Activated CD4-positive, alpha-beta T cell treated with anti-CD3 and anti-CD28 coated beads for 36 hours (primary cell): ENCODE measurements around the gene RPS15. TPM values are rescaled to one million over a fixed set of nuclear protein-coding genes. Genes with fewer than 3 reads are reported as not detected.

Source experiments
- ATAC-seq: fragments of 200-7000 bp; cut with Tn5 transposase; one replicate; pipeline ENCODE4 v1.10.0; 2021; ENCODE audit warnings: mild to moderate bottlenecking, moderate library complexity
- CTCF ChIA-PET: fragments of 350-600 bp; sonication (Branson Sonifier 250); formaldehyde crosslinking; loops from one replicate; lab custom pipeline; 2021; ENCODE audit warnings: antibody characterized with exemption; lab: Charles Lee
- POLR2A ChIA-PET: fragments of 350-600 bp; sonication (Branson Sonifier 250); formaldehyde crosslinking; loops from one replicate; lab custom pipeline; 2021; ENCODE audit warnings: antibody characterized with exemption, inconsistent platforms; lab: Charles Lee
- DNase-seq: peaks from one replicate; pipeline ENCODE4 v3.0.0-alpha.2; 2020
- H3K27ac Mint-ChIP-seq: one replicate; pipeline ENCODE4 v1.8.0; 2021; ENCODE audit warnings: mixed read lengths
- H3K27me3 Mint-ChIP-seq: one replicate; pipeline ENCODE4 v1.8.0; 2021; ENCODE audit warnings: mixed read lengths
- H3K36me3 Mint-ChIP-seq: one replicate; pipeline ENCODE4 v1.8.0; 2021; ENCODE audit warnings: low read depth, mixed read lengths
- H3K4me1 Mint-ChIP-seq: one replicate; pipeline ENCODE4 v1.8.0; 2021; ENCODE audit warnings: mixed read lengths
- H3K4me3 Mint-ChIP-seq: one replicate; pipeline ENCODE4 v1.8.0; 2021; ENCODE audit warnings: mild to moderate bottlenecking, moderate library complexity, mixed read lengths
- H3K9me3 Mint-ChIP-seq: one replicate; pipeline ENCODE4 v1.8.0; 2021; ENCODE audit warnings: low read depth, mixed read lengths
- intact Hi-C, 2 experiments: fragments of 100-400 bp; cut with DNase I in 1 of 2; cut with micrococcal nuclease in 1 of 2; formaldehyde crosslinking; loops; one replicate each; pipeline versions ENCODE4 v1.14.2 to v1.15.1; 2022 to 2024; cut with DNase I, micrococcal nuclease
- total RNA-seq, 2 experiments: library from RNA; stranded (reverse); gene quantifications; one replicate each; pipeline ENCODE4 v1.2.3, GENCODE V29; 2021

Gene RPS15
- total RNA-seq, 2 experiments from 2014 or later = 1,716 to 1,858 TPM

GRCh38 chr19:1483131-1483978 is 45.2 kb downstream of the RPS15 start:
- DNase-seq (no peak), ATAC-seq (no peak)
- Mint-ChIP-seq H3K27ac (no peak overlapping the region), H3K27me3 (no peaks in the 10 kb centered on the region), H3K4me1 (peaks cover 2% of the 10 kb centered on the region), H3K9me3 (no peaks in the 10 kb centered on the region), H3K36me3 (peaks cover 2% of the 10 kb centered on the region), H3K4me3 (no peak overlapping the region)
- intact Hi-C loops = no loop called here
- POLR2A ChIA-PET = no interaction called here
- CTCF ChIA-PET = no interaction called here

- intact Hi-C loops = no loop called here
- CTCF ChIA-PET = no interaction called here
- POLR2A ChIA-PET = no interaction called here
- no peaks in the 10 kb centered on the region for H3K27me3 Mint-ChIP-seq
- no peak overlapping the region for H3K4me3 Mint-ChIP-seq
- H3K27ac Mint-ChIP-seq = no peak overlapping the region
- DNase-seq (no peak), ATAC-seq (no peak)
- H3K4me1 Mint-ChIP-seq = peaks cover under 1% of the 10 kb centered on the region
- peaks cover 1% of the 10 kb centered on the region for H3K36me3 Mint-ChIP-seq
- no peaks in the 10 kb centered on the region for H3K9me3 Mint-ChIP-seq
These were observed 45.8 kb downstream of the RPS15 start for GRCh38 chr19:1483979-1484428.

- no peak overlapping the region for H3K27ac Mint-ChIP-seq
- H3K36me3 Mint-ChIP-seq = no peaks in the 10 kb centered on the region
- H3K4me1 Mint-ChIP-seq = peaks cover 8% of the 10 kb centered on the region
- no peak for ATAC-seq
- ChIA-PET CTCF (no interaction called here), POLR2A (no interaction called here)
- H3K27me3 Mint-ChIP-seq = peaks cover 3% of the 10 kb centered on the region
- no peak overlapping the region for H3K4me3 Mint-ChIP-seq
- intact Hi-C loops = no loop called here
- no peak for DNase-seq
- H3K9me3 Mint-ChIP-seq = no peaks in the 10 kb centered on the region
These were observed 48.8 kb downstream of the RPS15 start for GRCh38 chr19:1486720-1487575.

GRCh38 chr19:1487576-1488281 is 49.5 kb downstream of the RPS15 start:
- H3K27ac Mint-ChIP-seq = no peak overlapping the region
- intact Hi-C loops = no loop called here
- ATAC-seq = no peak
- ChIA-PET CTCF (no interaction called here), POLR2A (no interaction called here)
- H3K9me3 Mint-ChIP-seq = no peaks in the 10 kb centered on the region
- H3K36me3 Mint-ChIP-seq = no peaks in the 10 kb centered on the region
- H3K27me3 Mint-ChIP-seq = peaks cover 3% of the 10 kb centered on the region
- no peak for DNase-seq
- H3K4me3 Mint-ChIP-seq = no peak overlapping the region
- peaks cover 9% of the 10 kb centered on the region for H3K4me1 Mint-ChIP-seq

GRCh38 chr19:1488282-1488601 is 50.0 kb downstream of the RPS15 start:
- H3K4me3 Mint-ChIP-seq = no peak overlapping the region
- POLR2A ChIA-PET = no interaction called here
- intact Hi-C loops = no loop called here
- H3K4me1 Mint-ChIP-seq = peaks cover 9% of the 10 kb centered on the region
- H3K36me3 Mint-ChIP-seq = no peaks in the 10 kb centered on the region
- no peak for ATAC-seq
- H3K9me3 Mint-ChIP-seq = no peaks in the 10 kb centered on the region
- no peak for DNase-seq
- no peak overlapping the region for H3K27ac Mint-ChIP-seq
- peaks cover 3% of the 10 kb centered on the region for H3K27me3 Mint-ChIP-seq
- CTCF ChIA-PET = no interaction called here

- Mint-ChIP-seq H3K36me3 (no peaks in the 10 kb centered on the region), H3K27me3 (peaks cover 3% of the 10 kb centered on the region), H3K4me3 (peak overlapping the region; percentile 72), H3K4me1 (peaks cover 9% of the 10 kb centered on the region), H3K27ac (no peak overlapping the region), H3K9me3 (no peaks in the 10 kb centered on the region)
- CTCF ChIA-PET = interaction anchor here (0.7 kb wide), 1 partner anchor 44 kb away, joined by 4 read pairs; no protein-coding TSS in a partner anchor
- POLR2A ChIA-PET = no interaction called here
- DNase-seq = no peak
- intact Hi-C loops = loop anchor here (1.0 to 2.0 kb wide), 18 partner anchors 10 to 693 kb away; partner anchors contain the start of genes C19orf25 (in 2 of the 2), ADAMTSL5 (in 1 of the 2), ATP8B3 (in 1 of the 2) and CIRBP (in 1 of the 2)
- ATAC-seq = no peak
These were observed 51.5 kb downstream of the RPS15 start for GRCh38 chr19:1489463-1490310.

Other genes starting within 250 kb of the RPS15 start
- 10 to 100 TPM; 49.2 to 61.5 TPM for gene STK11, start 232.6 kb upstream of the RPS15 start, total RNA-seq
- gene CBARP, start 200.4 kb upstream of the RPS15 start, total RNA-seq = 1 to 10 TPM in 1 of 2 experiments, under 1 TPM in 1; 0.82 to 1.1 TPM
- 100 to 1,000 TPM; 161 to 180 TPM for gene ATP5F1D, start 196.6 kb upstream of the RPS15 start, total RNA-seq
- gene MIDN, start 189.8 kb upstream of the RPS15 start, total RNA-seq = 10 to 100 TPM; 46.5 to 47.9 TPM
- 100 to 1,000 TPM; 123 to 188 TPM for gene CIRBP, start 169.1 kb upstream of the RPS15 start, total RNA-seq
- 10 to 100 TPM; 75.3 to 88.3 TPM for gene FAM174C, start 162.9 kb upstream of the RPS15 start, total RNA-seq
- not detected for gene EFNA2, start 152.5 kb upstream of the RPS15 start, total RNA-seq
- gene NDUFS7, start 54.5 kb upstream of the RPS15 start, total RNA-seq = 100 to 1,000 TPM in 1 of 2 experiments, 10 to 100 TPM in 1; 93.4 to 113 TPM
- gene GAMT, start 36.9 kb upstream of the RPS15 start, total RNA-seq = 10 to 100 TPM; 30.4 to 31.5 TPM
- 100 to 1,000 TPM; 248 to 347 TPM for gene DAZAP1, start 30.8 kb upstream of the RPS15 start, total RNA-seq
- gene APC2, start 11.7 kb downstream of the RPS15 start, total RNA-seq = under 1 TPM; 0.09 to 0.14 TPM
- gene C19orf25, start 40.8 kb downstream of the RPS15 start, total RNA-seq = 10 to 100 TPM; 19.9 to 26.9 TPM
- gene PCSK4, start 52.0 kb downstream of the RPS15 start, total RNA-seq = 1 to 10 TPM; 1.8 to 3.9 TPM
- gene REEP6, start 52.8 kb downstream of the RPS15 start, total RNA-seq = 1 to 10 TPM; 2.1 to 2.7 TPM
- gene ADAMTSL5, start 74.6 kb downstream of the RPS15 start, total RNA-seq = 1 to 10 TPM; 2.5 to 3.8 TPM
- not detected for gene PLK5, start 85.7 kb downstream of the RPS15 start, total RNA-seq
- 1 to 10 TPM; 6.2 to 6.7 TPM for gene MEX3D, start 129.9 kb downstream of the RPS15 start, total RNA-seq
- 10 to 100 TPM; 68.9 to 87.5 TPM for gene MBD3, start 154.5 kb downstream of the RPS15 start, total RNA-seq
- gene UQCR11, start 167.1 kb downstream of the RPS15 start, total RNA-seq = 100 to 1,000 TPM; 152 to 226 TPM
- 100 to 1,000 TPM; 115 to 133 TPM for gene TCF3, start 214.2 kb downstream of the RPS15 start, total RNA-seq